ENCODE results near the gene SRSF6. TPM values are rescaled to one million over a fixed set of nuclear protein-coding genes. Genes with fewer than 3 reads are reported as not detected.
"Not testable (repeated sequence)": the region's sequence is repeated elsewhere in the genome, so short reads cannot be mapped to it uniquely, and the experiment has no call there.

SRSF6 gene
- polyA plus RNA-seq, 3 donors, result 319 to 438 (median 380) TPM

DNA sequence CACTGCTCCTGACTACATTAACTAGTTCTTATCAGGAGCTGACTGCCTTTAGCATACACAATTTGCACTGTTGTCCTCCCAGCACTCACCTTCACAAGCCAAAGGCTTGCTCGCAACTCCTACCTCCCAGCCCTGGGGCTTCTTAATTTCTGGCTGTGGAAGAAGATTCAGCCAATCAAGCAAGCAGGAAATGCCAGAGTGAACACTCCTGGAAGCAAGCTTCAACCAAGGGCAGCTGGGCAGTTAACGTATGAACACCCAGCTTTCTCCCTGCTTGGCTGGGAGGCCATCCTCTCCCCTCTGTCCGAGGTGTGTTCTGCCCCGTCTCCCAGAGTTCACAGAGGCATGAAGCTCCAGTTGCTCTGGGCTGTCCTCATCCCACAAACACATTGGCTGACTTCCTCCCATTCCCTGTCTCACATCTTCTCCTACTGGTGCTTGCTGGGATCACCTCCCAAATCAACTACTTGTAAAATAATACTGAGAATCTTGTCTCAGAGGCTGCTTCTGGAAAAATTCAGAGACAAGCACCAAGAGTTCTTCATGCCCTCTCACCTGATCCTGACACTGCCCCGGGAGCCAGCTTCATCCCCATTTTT is 15.3 kb upstream of the SRSF6 start:
- DNase-seq, result peak; percentile 20

GRCh38 chr20:43444107-43444506 is 13.6 kb upstream of the SRSF6 start:
- no peak for DNase-seq

GRCh38 chr20:43446361-43446879 is 11.3 kb upstream of the SRSF6 start:
- no peak for DNase-seq

GRCh38 chr20:43448431-43448747 is 9.3 kb upstream of the SRSF6 start:
- DNase-seq, result not testable (repeated sequence)

- peak; percentile 22 for DNase-seq
Measured at GRCh38 chr20:43448748-43449535, 8.8 kb upstream of the SRSF6 start.

DNA sequence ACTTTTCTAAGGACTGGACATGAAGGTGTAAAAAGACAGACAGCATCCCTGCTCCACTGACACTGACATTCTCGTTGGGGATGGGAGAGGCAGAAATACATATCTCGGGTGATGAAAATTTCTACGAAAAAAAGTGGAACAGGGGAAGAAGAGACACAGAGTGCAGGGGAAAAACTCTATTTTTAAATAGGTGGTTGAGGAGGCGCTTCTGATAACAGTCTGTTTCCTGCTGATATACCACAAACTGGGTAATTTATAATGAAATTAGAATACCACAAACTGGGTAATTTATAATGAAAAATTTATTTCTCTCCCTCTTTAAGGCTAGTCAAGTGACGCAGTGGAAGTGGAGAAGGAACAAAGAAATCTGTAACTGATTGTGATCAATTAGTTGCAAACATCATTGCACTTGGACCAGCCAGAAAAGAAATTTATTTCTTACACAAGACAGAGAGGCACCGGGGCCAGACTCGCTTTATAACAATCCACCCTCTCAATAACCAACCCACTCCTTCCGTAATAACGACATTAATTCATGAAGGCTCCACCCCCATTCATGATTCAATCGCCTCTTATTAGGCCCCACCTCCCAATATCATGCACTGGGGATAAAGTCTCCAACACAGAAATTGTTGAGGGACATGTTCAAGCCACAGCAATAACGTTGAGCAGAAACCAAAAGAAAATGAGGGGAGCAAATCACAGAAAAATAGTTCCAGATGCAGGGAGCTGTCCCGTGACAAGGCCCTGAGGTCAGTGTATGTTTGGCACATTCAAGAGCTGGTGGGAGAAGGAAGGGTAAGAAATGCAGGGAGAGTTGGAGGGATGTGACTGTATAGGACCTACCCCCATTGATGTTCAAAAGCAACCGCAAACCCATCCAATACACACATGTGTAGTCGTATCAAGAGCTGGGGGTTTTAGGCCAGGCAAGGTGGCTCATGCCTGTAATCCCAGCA is 6.6 kb upstream of the SRSF6 start:
- no peak for DNase-seq

GRCh38 chr20:43452404-43453126 is 5.1 kb upstream of the SRSF6 start:
- no peak for DNase-seq

GRCh38 chr20:43456252-43456651 is 1.4 kb upstream of the SRSF6 start:
- DNase-seq, result not testable (repeated sequence)

GRCh38 chr20:43456809-43457639 is 672 bp upstream of the SRSF6 start:
- peak; percentile 96 for DNase-seq

DNA sequence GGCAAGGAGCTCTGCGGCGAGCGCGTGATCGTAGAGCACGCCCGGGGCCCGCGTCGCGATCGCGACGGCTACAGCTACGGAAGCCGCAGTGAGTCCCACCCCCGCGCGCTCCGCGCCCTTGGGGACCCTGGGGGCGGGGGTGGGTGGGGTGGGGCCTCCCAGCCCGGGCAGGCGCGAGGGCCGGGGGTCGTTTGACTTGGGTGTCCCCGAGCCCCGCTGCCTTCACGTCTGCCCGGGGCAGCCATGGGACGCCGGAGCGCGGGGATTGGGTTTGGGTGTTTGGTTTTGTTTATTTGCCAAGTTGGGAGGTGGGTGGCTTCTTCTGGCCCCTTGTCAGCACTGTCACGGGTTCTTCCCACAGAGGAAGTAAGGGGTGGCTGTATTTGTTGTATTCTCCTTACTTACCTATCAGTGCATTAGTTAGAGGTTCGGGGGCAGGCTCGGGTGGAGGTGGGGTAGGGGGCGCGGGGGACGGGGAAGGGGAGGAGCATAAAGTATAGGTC is 777 bp downstream of the SRSF6 start:
- peak; percentile 9 for DNase-seq

DNA sequence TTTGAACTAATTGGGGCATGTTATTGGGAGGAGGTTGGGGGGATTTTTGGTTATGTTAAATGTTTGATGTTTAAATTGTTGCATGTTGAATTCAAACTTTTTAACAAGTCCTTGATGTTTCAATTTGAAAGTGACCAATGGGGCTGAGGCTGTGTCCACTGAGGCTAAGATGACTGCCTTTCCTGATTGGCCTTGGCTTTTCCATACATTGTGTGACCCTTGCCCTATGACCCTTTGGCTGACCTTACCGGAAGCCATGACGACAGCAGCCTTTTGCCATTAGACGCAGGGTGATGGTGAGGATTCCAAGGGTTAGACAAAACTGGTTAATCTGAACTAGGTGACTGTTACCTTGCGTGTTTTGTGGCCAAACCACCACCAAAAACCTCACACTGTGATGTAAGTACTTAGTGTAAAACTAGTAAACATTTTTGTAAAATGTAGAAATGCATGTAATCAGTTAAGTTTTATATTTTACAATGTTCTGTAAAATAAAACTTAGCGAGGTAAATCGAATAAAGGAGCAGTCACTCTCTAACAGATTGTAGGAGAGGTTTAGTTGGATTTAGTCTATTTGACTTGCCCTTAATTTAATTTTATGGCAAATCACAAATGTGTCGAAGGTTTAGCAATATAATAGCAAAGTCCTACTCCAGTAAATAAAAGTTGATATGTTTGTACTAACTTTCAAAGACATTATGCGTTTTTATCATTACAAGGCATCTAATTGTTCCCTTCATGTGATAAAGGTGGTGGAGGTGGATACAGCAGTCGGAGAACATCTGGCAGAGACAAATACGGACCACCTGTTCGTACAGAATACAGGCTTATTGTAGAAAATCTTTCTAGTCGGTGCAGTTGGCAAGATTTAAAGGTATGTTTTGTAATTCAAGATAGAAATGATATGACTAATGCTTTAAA is 1.6 kb downstream of the SRSF6 start:
- peak; percentile 10 for DNase-seq

DNA sequence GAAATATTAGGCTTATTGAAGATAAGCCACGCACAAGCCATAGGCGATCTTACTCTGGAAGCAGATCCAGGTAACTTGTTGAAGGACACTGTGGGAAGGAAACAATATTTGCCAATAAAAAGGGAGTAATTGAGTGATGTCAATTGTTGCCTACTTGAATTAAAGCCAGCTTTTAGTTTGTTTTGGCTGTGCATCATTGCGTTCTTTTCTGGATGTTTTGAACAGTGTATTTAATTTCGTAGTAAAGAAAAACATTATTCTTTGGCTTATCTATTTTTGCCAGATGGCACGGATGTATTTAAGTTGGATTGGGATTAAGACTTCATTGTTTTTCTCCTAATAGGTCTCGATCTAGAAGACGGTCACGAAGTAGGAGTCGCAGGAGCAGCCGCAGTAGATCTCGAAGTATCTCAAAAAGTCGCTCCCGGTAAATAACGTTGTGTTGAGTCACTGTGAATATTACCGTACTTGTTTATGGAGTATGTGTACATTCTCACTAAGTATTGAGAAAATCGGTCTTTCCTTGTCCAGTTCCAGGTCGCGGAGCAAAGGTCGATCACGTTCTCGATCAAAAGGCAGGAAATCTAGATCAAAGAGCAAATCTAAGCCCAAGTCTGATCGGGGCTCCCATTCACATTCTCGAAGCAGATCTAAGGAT is 2.6 kb downstream of the SRSF6 start:
- DNase-seq, result no peak

DNA sequence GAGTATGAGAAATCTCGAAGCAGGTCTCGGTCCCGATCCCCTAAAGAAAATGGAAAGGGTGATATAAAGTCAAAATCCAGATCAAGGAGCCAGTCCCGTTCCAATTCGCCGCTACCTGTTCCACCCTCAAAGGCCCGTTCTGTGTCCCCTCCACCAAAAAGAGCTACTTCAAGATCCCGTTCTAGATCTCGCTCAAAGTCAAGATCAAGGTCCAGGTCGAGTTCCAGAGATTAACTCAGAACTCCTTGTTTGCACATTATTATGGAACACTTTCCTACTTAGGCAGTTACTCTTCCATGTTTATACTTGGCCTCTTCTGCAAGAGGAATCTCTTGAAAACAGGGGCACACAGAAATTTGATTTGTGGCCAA is 3.1 kb downstream of the SRSF6 start:
- DNase-seq, result no peak

GRCh38 chr20:43461894-43462659 is 4.4 kb downstream of the SRSF6 start:
- DNase-seq, result no peak

DNA sequence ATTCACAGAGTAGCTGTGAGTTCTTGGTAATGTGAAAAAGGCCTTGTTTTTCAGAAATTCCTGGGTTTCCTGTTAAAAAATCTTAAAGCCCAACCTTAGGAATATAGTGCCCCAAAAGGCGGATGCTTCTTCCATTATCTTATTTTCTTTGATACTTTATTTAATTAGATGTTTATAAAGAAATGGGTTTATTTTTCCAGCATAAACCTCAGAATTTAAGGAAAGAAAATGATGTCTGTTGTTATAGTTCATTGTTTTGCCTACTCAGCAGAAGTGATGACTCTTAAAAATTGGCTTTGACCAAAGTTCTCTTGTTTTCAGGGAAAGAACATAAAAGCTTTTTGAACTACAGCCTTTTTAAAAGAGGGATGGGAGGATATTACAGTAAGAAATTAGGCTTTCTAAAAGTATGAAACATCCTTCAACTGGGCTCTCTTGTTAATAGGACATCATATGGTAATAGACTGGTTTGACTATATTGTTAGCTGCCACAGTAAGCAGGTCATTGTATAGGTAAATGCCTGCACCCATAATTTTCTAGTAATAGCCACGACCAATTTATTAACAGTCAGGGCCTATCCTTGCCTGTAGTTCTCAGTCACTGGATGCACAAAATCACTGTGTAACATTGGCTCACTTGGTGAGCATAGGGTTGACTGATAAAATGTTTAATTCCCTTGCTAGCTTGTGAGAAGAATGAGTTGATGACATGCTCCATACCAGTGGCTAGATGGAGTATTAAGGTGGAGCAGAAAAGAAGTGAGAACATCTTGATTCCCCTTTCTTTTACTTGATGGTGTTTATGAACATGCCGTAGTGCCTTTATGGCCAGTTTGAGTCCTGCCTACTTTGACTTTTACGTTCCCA is 5.2 kb downstream of the SRSF6 start:
- no peak for DNase-seq

GRCh38 chr20:43463527-43464218 is 6.0 kb downstream of the SRSF6 start:
- DNase-seq, result no peak
